Liver (tissue), 3 donors: Measurements from ENCODE around the gene L3MBTL1.

Source experiments
- GABPA ChIP-seq, 2 donors: IDR thresholded peaks in 1 of 2; conservative IDR thresholded peaks in 1 of 2; 2 replicates each; pipeline ENCODE4 v1.6.1; 2016; ENCODE audit warnings: antibody characterized with exemption in 2 of 2, mild to moderate bottlenecking in 1 of 2, moderate library complexity in 1 of 2
- JUND ChIP-seq, 2 donors: IDR thresholded peaks; 2 replicates each; pipeline ENCODE4 v1.6.1; 2016; ENCODE audit warnings: antibody characterized with exemption in 2 of 2
- NR2F2 ChIP-seq: IDR thresholded peaks from 2 replicates; pipeline ENCODE4 v1.6.1; 2016; ENCODE audit warnings: antibody characterized with exemption
- RAD21 ChIP-seq, 2 donors: IDR thresholded peaks; 2 replicates each; pipeline ENCODE4 v1.6.1; 2016; ENCODE audit warnings: antibody characterized with exemption in 2 of 2, mild to moderate bottlenecking in 2 of 2
- SP1 ChIP-seq: IDR thresholded peaks from 2 replicates; pipeline ENCODE4 v1.6.1; 2018; ENCODE audit warnings: antibody characterized with exemption, mild to moderate bottlenecking
- TAF1 ChIP-seq: conservative IDR thresholded peaks from 2 replicates; pipeline ENCODE4 v1.6.1; 2016; ENCODE audit warnings: antibody characterized with exemption, mild to moderate bottlenecking
- TF ChIP-seq, protein P1 (sequence below): IDR thresholded peaks from 2 replicates; pipeline ENCODE4 v1.6.1; 2016; ENCODE audit warnings: antibody characterized with exemption
- TF ChIP-seq, protein P2 (sequence below): fragments of 150-350 bp; IDR thresholded peaks from 2 replicates; pipeline ENCODE4 v1.5.1; 2017; ENCODE audit warnings: improper control_type of control experiment, low read depth, low read length; ENCODE audit not compliant: missing input control
- TF ChIP-seq, protein P3 (sequence below): IDR thresholded peaks from 2 replicates; pipeline ENCODE4 v1.6.1; 2016; ENCODE audit warnings: antibody characterized with exemption
- TF ChIP-seq, protein P4 (sequence below): IDR thresholded peaks from 2 replicates; pipeline ENCODE4 v1.6.1; 2016; ENCODE audit warnings: antibody characterized with exemption
- TF ChIP-seq, protein P5 (sequence below): IDR thresholded peaks from 2 replicates; pipeline ENCODE4 v1.6.1; 2016; ENCODE audit warnings: antibody characterized with exemption, mild to moderate bottlenecking
- donor health status: healthy.
- donor health status: healthy.

DNA sequence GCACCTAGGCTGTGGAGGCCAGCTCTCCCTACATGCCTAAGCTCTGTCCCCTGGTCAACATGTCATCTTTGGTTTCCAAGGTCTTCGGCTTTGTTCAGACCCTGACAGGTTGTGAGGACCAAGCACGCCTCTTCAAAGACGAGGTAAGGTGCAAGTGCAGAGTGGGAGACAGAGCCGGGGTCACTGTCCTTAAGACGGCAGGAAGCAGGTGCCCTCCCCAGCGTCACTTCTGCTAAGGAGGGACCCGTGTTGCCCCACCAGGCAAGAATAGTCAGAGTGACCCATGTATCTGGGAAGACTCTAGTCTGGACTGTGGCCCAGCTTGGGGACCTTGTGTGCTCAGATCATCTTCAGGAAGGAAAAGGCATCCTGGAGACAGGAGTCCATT lies 33.2 kb downstream of the L3MBTL1 start:
- no peak for TF ChIP-seq GABPA (IDR thresholded peaks at IDR 0.05 in 1 of 2, conservative IDR thresholded peaks at IDR 0.05 in 1 of 2)
- TF ChIP-seq NR2F2, result no peak
- TF ChIP-seq, protein P1, sequence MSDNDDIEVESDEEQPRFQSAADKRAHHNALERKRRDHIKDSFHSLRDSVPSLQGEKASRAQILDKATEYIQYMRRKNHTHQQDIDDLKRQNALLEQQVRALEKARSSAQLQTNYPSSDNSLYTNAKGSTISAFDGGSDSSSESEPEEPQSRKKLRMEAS, result no peak
- TF ChIP-seq, protein P2, sequence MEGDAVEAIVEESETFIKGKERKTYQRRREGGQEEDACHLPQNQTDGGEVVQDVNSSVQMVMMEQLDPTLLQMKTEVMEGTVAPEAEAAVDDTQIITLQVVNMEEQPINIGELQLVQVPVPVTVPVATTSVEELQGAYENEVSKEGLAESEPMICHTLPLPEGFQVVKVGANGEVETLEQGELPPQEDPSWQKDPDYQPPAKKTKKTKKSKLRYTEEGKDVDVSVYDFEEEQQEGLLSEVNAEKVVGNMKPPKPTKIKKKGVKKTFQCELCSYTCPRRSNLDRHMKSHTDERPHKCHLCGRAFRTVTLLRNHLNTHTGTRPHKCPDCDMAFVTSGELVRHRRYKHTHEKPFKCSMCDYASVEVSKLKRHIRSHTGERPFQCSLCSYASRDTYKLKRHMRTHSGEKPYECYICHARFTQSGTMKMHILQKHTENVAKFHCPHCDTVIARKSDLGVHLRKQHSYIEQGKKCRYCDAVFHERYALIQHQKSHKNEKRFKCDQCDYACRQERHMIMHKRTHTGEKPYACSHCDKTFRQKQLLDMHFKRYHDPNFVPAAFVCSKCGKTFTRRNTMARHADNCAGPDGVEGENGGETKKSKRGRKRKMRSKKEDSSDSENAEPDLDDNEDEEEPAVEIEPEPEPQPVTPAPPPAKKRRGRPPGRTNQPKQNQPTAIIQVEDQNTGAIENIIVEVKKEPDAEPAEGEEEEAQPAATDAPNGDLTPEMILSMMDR, result no peak
- no peak for TF ChIP-seq TAF1
- TF ChIP-seq, protein P3, sequence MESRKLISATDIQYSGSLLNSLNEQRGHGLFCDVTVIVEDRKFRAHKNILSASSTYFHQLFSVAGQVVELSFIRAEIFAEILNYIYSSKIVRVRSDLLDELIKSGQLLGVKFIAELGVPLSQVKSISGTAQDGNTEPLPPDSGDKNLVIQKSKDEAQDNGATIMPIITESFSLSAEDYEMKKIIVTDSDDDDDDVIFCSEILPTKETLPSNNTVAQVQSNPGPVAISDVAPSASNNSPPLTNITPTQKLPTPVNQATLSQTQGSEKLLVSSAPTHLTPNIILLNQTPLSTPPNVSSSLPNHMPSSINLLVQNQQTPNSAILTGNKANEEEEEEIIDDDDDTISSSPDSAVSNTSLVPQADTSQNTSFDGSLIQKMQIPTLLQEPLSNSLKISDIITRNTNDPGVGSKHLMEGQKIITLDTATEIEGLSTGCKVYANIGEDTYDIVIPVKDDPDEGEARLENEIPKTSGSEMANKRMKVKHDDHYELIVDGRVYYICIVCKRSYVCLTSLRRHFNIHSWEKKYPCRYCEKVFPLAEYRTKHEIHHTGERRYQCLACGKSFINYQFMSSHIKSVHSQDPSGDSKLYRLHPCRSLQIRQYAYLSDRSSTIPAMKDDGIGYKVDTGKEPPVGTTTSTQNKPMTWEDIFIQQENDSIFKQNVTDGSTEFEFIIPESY, result no peak
- TF ChIP-seq, protein P4, sequence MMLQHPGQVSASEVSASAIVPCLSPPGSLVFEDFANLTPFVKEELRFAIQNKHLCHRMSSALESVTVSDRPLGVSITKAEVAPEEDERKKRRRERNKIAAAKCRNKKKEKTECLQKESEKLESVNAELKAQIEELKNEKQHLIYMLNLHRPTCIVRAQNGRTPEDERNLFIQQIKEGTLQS, result no peak
- no peak for TF ChIP-seq JUND (IDR thresholded peaks at IDR 0.05)
- TF ChIP-seq RAD21 (IDR thresholded peaks at IDR 0.05), result no peak
- TF ChIP-seq SP1, result no peak
- TF ChIP-seq, protein P5, sequence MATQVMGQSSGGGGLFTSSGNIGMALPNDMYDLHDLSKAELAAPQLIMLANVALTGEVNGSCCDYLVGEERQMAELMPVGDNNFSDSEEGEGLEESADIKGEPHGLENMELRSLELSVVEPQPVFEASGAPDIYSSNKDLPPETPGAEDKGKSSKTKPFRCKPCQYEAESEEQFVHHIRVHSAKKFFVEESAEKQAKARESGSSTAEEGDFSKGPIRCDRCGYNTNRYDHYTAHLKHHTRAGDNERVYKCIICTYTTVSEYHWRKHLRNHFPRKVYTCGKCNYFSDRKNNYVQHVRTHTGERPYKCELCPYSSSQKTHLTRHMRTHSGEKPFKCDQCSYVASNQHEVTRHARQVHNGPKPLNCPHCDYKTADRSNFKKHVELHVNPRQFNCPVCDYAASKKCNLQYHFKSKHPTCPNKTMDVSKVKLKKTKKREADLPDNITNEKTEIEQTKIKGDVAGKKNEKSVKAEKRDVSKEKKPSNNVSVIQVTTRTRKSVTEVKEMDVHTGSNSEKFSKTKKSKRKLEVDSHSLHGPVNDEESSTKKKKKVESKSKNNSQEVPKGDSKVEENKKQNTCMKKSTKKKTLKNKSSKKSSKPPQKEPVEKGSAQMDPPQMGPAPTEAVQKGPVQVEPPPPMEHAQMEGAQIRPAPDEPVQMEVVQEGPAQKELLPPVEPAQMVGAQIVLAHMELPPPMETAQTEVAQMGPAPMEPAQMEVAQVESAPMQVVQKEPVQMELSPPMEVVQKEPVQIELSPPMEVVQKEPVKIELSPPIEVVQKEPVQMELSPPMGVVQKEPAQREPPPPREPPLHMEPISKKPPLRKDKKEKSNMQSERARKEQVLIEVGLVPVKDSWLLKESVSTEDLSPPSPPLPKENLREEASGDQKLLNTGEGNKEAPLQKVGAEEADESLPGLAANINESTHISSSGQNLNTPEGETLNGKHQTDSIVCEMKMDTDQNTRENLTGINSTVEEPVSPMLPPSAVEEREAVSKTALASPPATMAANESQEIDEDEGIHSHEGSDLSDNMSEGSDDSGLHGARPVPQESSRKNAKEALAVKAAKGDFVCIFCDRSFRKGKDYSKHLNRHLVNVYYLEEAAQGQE, result no peak
